HG03135 (cell line): ENCODE results near the gene MT1M.
"Not testable (repeated sequence)": the region's sequence is repeated elsewhere in the genome, so short reads cannot be mapped to it uniquely, and the experiment has no call there.

Experiments
- ATAC-seq: cut with Tn5 transposase; IDR thresholded peaks from one replicate; pipeline ENCODE4 v1.9.1; 2021; ENCODE audit warnings: mild to moderate bottlenecking, moderate library complexity; ENCODE audit not compliant: unreplicated experiment

MT1M gene

DNA sequence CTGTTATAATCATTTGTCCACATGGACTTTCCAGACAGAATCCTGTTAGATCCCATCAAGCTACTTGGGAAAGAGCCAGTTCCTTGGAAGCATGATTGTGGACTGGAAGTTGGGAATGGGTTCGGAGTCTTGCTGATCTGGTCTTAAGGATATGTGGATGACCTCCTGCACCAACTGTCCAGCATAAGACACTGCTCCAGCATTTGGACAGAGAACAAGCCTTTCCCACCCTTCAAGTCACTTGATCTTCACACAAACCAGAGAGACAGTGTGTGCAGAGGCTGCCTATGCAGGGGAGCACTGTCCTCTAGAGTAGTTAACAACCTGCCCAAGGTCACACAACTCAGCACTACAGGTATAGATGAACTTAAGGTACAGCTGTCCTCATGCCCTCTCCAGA lies 13.4 kb downstream of the MT1M start:
- no peak for ATAC-seq

DNA sequence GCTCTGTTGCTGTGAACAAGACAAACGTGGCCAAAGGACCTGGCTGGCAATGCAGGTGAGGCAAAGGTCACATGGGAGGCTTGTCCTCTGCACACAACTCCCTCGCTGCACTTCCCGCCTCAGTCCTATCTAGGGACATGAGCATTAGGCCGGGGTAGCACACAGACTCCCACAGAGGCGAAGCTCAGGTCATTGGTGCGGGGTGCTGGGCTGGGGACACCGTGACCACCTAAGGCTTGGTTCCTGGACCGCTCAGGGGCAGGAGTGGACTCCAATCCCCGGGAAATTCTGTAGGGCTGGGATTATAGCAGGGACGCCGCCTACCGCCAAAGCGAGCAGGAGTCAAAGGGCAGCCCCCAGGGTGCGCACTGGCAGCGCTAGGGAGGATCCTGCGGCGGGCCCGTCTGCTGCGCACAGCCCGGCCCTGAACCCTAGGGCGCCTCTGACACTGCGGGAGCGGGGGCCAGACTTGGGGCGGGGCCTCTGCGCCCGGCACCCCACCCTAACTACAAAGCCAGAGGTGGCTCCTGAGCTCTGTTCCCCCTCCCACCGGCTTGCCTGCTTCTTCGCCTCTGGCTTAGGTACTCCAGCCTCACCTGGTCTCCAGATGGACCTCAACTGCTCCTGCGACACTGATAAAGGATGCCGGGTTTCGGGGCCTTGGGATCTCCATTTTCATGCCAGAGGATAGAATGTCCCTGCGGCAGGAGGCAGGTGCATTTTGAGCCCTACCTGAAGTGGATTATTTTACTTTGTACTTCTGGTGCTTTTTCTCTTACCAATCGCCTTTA lies 15.4 kb downstream of the MT1M start:
- no peak for ATAC-seq

DNA sequence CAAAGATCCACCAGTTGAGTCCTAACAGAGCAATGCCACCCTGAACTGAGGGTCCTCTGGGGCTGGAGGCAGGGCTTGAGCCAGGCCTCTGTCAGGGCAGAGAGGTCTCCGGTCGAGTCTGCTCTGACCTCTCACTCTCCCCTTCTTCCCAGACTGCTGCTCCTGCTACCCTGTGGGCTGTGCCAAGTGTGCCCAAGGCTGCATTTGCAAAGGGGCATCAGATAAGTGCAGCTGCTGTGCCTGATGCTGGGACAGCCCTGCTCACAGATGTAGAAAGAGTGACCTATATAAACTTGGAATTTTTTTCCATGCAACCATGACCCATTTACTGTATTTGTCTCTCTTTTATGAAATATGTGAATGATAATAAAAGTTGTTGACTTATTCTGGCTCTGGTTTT lies 16.8 kb downstream of the MT1M start:
- no peak for ATAC-seq

DNA sequence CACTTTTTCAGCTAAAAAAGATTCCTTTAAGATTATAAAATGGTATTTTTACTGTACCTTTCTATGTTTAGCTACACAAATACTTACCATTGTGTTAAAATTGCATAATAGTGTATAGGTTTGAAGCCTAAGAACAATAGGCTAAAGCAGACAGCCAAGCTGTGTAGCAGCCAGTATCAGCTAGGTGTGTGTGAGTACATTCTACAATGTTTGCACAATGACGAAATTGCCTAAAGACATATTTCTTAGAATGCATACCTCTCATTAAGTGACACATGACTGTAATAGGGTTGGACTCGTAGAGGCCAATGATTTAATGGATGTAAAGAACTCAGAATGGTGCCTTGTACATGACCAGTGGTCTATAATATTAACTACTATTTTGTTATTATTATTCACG lies 17.4 kb downstream of the MT1M start:
- ATAC-seq = no peak

DNA sequence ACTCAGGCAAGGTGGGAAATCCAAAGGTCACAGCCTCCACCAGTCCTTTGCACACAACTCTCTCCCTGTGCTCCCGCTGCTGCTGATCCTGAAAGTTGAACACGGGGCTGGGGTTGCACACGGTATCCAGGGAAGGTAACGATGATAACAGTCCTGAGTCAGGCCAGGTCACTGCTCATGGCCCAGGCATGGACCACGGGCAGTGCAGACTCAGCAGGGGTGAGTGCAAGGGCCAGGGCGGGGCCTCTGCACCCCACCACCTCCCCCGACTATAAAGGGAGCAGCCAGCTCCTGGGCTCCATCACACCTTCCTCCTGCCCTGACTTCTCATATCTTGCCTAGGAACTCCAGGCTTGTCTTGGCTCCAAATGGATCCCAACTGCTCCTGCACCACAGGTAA lies 19.1 kb downstream of the MT1M start, which contains the start of gene MT1B:
MT1B (plus strand) TSS at position 301 of the 400 bp plus-strand sequence; CDS start at position 369, 68 bp downstream.
- ATAC-seq = no peak

DNA sequence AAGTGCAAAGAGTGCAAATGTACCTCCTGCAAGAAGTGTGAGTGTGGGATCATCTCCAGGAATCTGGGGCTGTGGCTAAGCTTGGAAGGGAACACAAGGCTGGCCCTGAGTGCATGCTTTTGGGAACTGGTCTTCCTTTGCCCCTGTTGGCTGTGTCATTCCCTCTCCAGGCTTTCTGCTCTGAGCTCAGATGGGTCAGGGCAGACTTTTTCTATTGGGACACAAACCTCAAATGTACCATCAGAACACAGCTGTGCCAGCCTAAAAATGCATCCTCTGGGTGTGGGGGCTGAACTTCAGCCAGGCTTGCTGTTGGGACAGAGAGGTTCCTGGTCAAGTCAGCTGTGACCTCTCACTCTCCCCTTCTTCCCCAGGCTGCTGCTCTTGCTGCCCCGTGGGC lies 20.1 kb downstream of the MT1M start:
- no peak for ATAC-seq

DNA sequence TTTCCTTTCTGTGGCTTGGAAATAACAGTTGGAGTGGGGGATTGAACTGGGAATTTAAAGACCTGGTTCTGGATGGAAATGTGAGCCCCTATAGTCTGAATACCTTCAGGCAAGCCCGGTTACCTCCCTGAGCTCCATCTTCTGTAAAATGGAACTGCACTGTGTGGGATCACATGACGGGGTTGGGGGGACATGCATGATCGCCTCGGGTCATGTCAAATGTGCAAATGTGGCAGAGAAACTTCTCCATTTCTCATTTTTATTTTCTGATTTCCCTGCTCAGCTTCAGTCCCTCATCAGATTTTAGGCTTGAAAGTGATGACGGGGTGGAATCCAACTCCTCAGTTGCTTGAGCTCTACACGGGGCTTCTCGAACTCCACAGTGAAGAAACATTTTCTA lies 20.8 kb downstream of the MT1M start:
- no peak for ATAC-seq

DNA sequence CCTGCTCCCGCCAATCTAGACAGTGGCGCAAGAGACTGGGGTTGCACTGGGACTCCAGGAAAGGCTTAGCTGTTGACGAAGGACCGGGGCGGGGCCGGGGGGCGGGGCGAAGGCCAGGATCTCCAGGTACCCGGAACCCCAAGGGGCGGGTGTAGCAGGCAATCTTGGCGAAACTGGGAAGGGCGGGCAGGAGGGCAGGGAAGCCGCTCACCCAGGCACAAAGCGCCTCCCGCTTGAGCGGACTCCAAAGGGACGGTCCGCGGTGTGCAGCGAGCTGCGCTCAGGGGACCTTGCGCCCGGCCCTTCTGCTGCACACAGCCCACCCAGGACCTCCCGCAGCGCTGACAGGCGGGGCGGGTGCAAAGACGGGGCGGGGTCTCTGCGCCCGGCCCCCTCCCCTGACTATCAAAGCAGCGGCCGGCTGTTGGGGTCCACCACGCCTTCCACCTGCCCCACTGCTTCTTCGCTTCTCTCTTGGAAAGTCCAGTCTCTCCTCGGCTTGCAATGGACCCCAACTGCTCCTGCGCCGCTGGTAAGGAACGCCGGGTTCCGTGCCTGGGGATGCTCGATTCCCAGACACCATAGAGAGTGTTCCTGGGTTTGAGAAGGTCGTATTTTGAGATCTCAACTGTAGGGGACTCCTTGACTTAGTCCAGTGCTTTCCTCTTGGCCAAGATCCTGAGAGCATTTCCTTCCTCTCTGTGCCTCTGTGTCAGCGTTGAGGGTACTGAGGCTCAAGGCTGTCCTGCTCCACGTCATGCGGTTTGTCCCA lies 25.3 kb downstream of the MT1M start, which contains the start of gene MT1F:
MT1F (plus strand) TSS at position 405 of the 772 bp plus-strand sequence; CDS start at position 505, 100 bp downstream.
- ATAC-seq = no peak

DNA sequence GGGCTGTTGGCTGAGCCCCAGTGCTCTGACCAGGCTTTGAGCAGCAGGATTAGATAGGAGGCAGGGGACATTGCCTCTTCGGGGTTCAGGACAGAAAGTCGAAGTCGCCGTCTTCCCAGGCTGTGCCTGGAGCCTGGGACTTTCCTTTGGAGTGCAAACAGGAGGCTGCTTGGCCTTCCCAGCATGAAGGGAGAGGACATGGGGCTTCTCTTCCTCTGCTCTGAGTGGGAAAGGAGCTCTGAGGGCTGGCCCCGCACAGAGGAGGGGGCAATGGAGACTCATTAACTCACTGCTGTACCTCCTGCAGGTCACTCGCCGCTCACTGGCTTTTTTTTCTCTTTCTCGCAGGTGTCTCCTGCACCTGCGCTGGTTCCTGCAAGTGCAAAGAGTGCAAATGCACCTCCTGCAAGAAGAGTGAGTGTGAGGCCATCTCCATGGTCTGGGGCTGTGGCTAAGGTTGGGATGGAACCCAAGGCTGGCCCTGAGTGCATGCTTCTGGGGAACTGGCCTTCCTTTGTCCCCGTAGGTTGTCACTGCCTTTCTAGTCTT lies 25.9 kb downstream of the MT1M start:
- ATAC-seq = no peak

DNA sequence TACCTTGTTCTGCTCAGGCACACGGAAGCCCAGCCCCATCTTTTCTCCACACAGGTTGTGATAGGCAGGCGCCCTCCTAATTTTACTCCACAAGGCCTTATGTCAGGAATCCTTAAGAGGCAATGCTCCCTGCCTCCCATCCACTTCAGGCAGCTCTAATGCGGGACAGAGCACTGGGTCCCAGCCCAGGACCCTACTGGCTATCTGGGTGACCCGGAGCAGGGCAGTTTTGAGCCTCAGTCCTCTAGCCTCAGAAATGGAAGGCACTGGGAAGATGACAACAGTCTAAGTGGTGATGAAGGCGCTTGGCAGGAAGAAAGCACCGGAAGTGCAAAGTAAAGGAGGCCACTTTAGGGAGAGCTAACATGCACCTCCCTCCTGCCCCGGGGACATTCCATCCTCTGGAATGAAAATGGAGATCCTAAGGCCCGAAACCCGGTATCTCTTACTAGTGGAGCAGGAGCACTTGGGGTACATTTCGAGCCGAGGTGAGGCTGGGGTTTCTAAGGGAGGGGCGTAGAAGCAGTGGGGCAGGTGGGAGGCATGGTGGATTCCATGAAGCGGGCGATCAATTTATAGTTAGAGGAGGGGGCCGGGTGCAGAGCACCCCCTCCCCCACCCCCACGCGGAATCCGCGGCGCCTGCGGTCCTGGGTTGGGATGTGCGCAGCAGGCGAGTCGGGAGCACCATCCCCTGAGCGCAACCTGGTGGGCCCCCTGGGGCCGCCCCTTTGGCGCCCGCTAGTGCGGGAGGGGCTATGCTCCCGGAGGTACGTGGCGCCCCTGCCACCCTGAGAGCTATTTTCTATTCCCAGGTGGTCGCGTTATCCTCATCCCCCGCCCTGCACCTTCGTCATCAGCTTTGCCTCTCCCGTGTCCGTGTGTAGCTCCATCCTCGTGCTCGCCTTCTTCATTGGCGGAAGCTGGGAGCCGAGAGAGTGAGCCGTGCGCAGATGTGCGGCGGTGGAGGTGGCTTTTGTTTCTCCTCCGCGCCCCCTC lies 30.2 kb downstream of the MT1M start:
- ATAC-seq = no peak

DNA sequence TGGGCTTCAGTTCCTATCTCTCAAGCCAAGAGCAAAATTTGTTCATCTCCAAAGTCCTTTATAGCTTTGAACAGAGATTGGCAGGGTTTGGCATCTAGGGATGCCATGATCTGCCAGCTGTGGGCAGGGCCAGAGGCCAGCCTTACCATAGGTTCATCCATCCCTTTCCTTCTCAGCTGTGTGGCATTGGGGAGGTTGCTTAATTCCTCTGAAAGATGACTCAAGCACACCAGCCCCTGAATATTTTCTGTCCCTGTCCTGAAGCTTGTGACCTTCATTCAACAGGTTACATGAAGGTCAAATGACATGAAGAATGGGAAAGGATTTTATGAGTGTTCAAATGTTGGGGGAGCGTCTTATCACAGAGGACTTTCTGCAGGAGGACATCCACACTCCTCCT lies 32.0 kb downstream of the MT1M start:
- ATAC-seq = no peak

DNA sequence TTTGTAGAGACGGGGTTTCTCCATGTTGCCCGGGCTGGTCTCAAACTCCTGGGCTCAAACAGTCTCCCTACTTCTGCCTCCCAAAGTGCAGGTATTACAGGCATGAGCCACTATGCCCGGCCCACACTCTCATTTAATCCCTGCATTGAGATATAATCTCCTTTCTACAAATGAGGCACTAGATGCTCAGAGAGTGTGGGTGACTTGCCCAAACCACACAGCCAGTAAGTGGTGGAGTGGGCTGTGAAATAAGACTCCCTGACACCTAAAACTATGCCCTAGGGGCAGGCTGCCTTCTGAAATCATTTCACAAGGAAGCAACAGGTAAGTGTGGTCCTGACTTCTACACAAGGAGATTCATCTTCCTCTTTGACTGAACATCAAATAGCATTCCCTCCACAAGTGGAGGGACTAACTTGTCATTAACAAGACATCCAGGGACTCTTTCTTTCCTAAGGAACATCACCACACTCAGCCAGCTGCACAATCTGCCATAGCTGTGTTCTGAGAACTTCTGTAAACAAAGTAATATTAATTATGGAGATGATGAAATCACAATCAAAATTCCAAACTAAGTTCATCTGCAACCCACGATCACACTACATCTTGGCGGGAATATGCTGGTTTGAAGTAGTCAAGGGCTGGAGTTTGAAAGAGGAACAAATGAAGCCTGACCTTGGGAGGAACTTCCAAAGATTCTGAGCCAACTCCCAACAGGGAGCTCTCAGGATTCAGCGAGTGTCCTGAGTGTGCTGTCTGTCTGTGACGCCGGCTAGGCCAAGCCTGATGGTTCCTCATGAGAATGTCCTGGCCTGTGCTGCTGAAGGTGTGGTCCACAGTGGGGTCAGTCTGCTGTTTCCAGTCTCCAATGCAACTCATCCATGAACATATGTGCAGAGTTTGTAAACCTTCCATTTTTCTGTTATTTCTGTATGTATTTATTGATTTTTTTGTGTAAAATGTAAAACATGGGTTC lies 33.1 kb downstream of the MT1M start:
- ATAC-seq = not testable (repeated sequence)

DNA sequence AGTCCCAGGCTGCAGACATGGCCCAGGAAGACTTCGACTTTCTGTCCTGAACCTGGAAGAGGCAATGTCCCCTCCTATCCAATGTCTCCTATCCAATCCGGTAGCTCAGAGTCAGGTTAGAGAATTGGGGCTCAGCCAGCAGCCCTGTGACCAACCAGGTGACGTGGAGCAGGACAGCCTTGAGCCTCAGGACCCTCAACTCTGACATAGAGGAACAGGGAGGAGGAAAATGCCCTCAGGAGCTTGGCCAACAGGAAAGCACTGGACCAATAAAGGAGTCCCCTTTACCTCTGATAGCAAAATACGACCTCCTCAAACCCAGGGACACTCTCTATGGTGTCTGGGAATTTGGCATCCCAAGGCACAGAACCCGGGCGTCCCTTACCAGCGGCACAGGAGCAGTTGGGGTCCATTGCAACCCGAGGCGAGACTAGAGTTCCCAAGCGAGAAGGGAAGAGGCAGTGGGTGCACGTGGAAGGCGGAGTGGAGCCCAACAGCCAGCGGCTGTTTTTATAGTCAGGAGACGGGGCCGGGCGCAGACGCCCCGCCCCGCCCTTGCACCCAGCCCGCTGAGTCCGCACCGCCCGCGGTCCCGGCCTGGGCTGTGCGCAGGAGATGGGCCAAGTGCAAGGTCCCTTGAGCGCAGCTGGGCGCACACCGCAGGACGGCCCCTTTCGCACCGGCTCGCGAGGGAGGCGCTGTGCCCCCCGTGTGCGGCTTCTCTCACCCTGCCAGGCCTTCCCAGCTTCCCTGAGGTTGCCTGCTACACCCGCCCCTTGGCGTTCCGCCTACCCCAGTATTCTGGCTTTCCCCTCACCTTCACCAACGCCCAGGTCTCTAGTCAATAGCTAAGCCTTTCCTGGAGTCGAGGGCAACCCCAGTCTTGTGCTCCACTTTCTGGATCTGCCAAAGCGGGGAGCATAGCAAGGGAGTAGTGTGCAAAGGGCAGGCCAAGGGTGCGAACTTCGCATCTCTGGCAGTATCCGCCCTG lies 35.4 kb downstream of the MT1M start, which contains the start of gene MT1G:
MT1G (minus strand) TSS at position 485 of the 991 bp plus-strand sequence; CDS start at position 413, 72 bp downstream.
- ATAC-seq = no peak

DNA sequence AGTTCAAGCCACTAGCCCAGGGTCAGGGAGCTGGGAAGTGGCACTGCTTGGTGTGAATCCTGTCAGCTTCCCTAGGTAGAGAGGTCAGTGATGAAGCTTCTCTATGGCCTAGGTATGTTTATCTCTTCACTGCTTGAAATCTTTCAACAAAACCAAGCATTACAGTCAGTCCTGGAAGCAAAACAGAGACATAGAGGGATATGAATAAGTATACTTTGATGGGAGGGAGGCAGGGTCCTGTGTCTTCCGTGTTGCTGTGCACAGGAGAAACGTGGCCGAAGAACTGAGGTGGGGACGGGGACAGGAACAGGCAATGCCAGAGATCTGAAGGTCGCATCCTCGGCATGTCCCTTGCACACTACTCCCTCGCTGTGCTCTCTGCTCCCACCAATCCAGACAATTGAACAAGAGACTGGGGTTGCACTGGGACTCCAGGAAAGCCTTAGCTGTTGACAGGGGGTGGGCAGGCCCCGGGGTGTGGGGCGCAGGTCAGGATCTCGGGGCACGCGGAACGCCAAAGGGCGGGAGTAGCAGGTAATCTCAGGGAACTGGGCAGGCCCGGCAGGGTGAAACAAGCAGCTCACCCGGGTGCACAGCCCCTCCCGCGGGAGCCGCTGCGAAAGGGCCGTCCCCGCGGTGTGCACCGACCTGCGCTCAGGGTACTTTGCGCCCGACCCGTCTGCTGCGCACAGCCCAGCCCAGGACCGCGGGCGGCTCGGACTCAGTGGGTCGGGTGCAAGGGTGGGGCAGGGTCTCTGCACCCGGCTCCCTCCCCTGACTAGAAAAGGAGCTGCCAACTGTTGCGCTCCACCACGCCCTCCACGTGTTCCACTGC lies 36.8 kb downstream of the MT1M start, which contains the start of gene MT1H:
MT1H (plus strand) TSS at position 810 of the 835 bp plus-strand sequence. CDS start 71 bp downstream, outside the sequence.
- ATAC-seq = no peak

DNA sequence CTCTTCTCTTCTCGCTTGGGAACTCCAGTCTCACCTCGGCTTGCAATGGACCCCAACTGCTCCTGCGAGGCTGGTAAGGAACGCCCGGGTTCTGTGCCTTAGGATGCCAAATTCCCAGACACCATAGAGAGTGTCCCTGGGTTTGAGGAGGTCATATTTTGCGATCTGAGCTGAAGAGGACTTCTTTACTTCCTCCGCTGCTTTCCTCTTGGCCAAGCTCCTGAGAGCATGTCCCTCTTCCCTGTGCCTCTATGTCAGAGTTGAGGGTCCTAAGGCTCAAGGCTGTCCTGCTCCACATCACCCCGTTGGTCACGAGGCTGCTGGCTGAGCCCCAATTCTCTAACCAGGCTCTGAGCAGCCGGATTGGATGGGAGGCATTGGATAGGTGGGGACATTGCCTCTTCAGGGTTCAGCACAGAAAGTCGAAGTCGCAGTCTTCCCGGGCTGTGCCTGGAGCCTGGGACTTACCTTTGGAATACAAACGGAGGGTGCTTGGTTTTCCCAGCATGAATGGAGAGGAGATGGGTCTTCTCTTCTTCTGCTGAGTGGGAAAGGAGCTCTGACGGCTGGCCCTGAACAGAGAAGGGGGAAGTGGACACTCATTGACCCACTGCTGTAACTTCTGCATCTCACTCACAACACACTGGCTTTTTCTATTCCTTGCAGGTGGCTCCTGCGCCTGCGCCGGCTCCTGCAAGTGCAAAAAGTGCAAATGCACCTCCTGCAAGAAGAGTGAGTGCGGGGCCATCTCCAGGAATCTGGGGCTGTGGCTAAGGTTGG lies 37.6 kb downstream of the MT1M start:
- ATAC-seq = no peak

DNA sequence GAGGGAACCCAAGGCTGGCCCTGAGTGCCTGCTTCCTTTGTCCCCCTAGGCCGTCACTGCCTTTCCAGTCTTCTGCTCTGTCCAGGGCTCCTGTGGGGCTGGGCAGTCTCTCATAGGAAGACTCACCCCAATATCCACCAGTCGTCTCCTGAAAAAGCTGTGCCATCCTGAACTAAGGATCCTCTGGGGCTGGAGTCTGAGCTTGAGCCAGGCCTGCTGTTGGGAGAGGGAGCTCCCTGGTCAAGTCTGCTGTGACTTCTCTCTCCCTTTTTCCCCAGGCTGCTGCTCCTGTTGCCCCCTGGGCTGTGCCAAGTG lies 38.1 kb downstream of the MT1M start:
- no peak for ATAC-seq
